GM18867 (cell line): ENCODE measurements around the gene RFX6.

Experiments used
- ATAC-seq: cut with Tn5 transposase; IDR thresholded peaks from one replicate; pipeline ENCODE4 v1.9.1; 2021; ENCODE audit warnings: mild to moderate bottlenecking, moderate library complexity; ENCODE audit not compliant: unreplicated experiment

The RFX6 gene

GRCh38 chr6:116966675-116967576, 89.9 kb downstream of the RFX6 start:
- ATAC-seq, result no peak

DNA sequence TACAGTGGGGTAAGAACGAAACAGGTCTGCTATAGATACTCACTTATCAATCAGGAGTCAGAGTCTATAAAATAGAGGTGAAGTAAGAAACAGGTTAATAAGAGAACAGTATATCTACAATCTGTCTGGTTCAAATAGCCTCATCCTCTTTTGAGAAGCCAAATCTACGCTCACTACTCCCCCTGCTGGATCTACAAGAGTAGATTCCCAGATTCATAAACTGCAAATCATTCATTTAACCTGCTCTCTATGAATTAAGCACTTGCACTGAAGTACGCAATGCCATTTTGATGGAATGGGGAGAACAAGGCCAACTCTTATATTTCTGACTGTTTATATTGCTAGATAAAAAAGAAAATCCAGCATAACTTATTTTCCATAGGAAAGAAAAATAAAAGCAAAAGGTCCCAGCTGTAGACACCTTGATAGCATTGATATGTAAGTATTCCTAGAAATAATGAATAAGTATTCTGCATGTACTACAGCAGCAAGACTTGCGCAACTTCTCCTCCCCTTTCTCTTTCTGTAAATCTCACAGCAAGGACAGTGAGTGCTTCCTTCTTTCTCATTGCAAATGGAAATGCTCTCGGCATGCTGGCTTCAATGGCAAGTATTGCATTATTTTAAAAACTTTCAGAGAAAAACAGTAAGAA, 92.3 kb downstream of the RFX6 start:
- peak; percentile 89 for ATAC-seq

DNA sequence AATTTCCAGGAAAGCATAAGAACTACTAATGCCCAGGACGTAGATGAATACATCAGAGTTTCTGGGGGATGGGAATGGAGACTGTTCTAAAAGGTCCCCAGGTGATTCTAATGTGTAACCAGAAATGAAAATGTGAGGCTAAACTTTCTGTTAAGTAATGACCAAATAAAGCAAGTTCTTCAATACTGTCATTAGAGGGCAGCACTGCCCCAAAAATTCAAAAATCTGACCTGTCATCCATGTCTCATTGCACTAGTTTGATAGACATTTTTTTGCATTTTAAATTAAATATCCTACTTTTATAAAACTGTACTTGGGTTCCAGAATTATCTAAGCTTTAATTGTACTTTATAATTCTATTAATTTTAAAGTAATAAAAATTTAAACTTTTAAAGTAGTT, 94.9 kb downstream of the RFX6 start:
- peak; percentile 73 for ATAC-seq

- ATAC-seq, result no peak
Observed at GRCh38 chr6:116973976-116974375, 96.9 kb downstream of the RFX6 start.

- no peak for ATAC-seq
Observed at GRCh38 chr6:116974526-116975316, 97.7 kb downstream of the RFX6 start.

DNA sequence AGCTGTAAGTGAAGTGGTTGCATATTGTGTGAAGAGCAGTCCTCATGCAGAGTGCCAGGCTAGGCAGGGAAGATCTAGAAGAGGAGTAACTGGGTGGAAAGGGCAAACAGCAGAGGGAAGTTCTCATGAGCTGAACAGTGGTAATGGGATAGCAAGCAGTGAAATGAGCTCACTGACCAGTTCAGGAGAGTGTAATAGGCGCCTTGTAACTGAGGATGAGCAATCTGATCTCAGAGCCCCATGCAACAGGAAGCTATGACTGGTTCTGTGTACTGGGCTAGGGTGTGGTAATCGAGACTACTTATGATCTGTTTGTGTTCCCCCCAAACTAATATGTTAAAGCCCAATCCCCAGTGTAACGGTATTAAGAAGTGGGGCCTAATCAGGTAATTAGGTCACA, 98.6 kb downstream of the RFX6 start:
- ATAC-seq, result no peak

- ATAC-seq, result no peak
Observed at GRCh38 chr6:116979560-116979959, 102.5 kb downstream of the RFX6 start.
